ENCODE results near the gene OR8D2. TPM values are rescaled to one million over a fixed set of nuclear protein-coding genes. Genes with fewer than 3 reads are reported as not detected.
"Not testable (repeated sequence)": the region's sequence is repeated elsewhere in the genome, so short reads cannot be mapped to it uniquely, and the experiment has no call there.

Gene OR8D2
- total and polyA plus RNA-seq, 7 donors, result not detected

- Histone ChIP-seq H3K36me3 (ENCODE audit: insufficient read depth in 1 of 2, low read depth in 1 of 2) (no peaks in the 10 kb centered on the region), H3K27me3 (ENCODE audit: insufficient read depth in 3 of 3, low read length in 2 of 3) (no peaks in the 10 kb centered on the region), H3K9me3 (no peaks in the 10 kb centered on the region), H3K4me3 (no peak overlapping the region), H3K27ac (no peak overlapping the region), H3K4me1 (no peaks in the 10 kb centered on the region)
- TF ChIP-seq CTCF (IDR thresholded peaks at IDR 0.05), result no peak
- intact Hi-C loops (cut with DNase I), result no loop called here
- 86 to 95% (median 90%) methylated on average over 2 of the region's 2 CpGs for WGBS, 3 donors
- ATAC-seq, result no peak
- no peak for DNase-seq
Observed at GRCh38 chr11:124274000-124274399, 46.0 kb downstream of the OR8D2 start.

GRCh38 chr11:124270886-124271285 is 49.1 kb downstream of the OR8D2 start:
- 40 to 47% (median 40%) methylated on average over 7 of the region's 7 CpGs for WGBS, 3 donors
- H3K27me3 ChIP-seq (ENCODE audit: insufficient read depth in 3 of 3, low read length in 2 of 3); H3K4me3 ChIP-seq; H3K36me3 ChIP-seq (ENCODE audit: insufficient read depth in 1 of 2, low read depth in 1 of 2); H3K27ac ChIP-seq; H3K4me1 ChIP-seq; ATAC-seq; intact Hi-C loops (cut with DNase I); H3K9me3 ChIP-seq; DNase-seq: not testable (repeated sequence)

Other genes starting within 250 kb of the OR8D2 start
- 1 to 10 TPM; 3.4 to 6.7 (median 4.8) TPM for gene VWA5A, start 204.7 kb downstream of the OR8D2 start, total RNA-seq
- gene VWA5A, start 204.7 kb downstream of the OR8D2 start, polyA plus RNA-seq, result 1 to 10 TPM; 1.2 to 2.0 (median 1.3) TPM
- not detected for gene OR10D3, start 136.9 kb downstream of the OR8D2 start, total RNA-seq
- gene OR10D3, start 136.9 kb downstream of the OR8D2 start, polyA plus RNA-seq, result not detected
- not detected for gene OR8G1, start 79.1 kb downstream of the OR8D2 start, total RNA-seq
- not detected for gene OR8G1, start 79.1 kb downstream of the OR8D2 start, polyA plus RNA-seq
- gene OR8G5, start 63.8 kb downstream of the OR8D2 start, total RNA-seq, result not detected
- gene OR8G5, start 63.8 kb downstream of the OR8D2 start, polyA plus RNA-seq, result not detected
- gene OR8D1, start 6.2 kb downstream of the OR8D2 start, total RNA-seq, result not detected
- not detected for gene OR8D1, start 6.2 kb downstream of the OR8D2 start, polyA plus RNA-seq
- gene OR8B2, start 64.3 kb upstream of the OR8D2 start, total RNA-seq, result not detected
- not detected for gene OR8B2, start 64.3 kb upstream of the OR8D2 start, polyA plus RNA-seq
- gene OR8B3, start 78.8 kb upstream of the OR8D2 start, total RNA-seq, result not detected
- not detected for gene OR8B3, start 78.8 kb upstream of the OR8D2 start, polyA plus RNA-seq
- gene OR8B4, start 104.7 kb upstream of the OR8D2 start, total RNA-seq, result not detected
- gene OR8B4, start 104.7 kb upstream of the OR8D2 start, polyA plus RNA-seq, result not detected
- not detected for gene OR8B8, start 125.5 kb upstream of the OR8D2 start, total RNA-seq
- not detected for gene OR8B8, start 125.5 kb upstream of the OR8D2 start, polyA plus RNA-seq
- gene OR8B12, start 223.5 kb upstream of the OR8D2 start, total RNA-seq, result not detected
- not detected for gene OR8B12, start 223.5 kb upstream of the OR8D2 start, polyA plus RNA-seq
- not detected for gene OR8A1, start 249.8 kb upstream of the OR8D2 start, total RNA-seq
- gene OR8A1, start 249.8 kb upstream of the OR8D2 start, polyA plus RNA-seq, result not detected

Measured in psoas muscle (tissue), 8 donors.